ENCODE results near the gene MAPK8IP2.
"Not testable (repeated sequence)": the region's sequence is repeated elsewhere in the genome, so short reads cannot be mapped to it uniquely, and the experiment has no call there.

Gene MAPK8IP2

DNA sequence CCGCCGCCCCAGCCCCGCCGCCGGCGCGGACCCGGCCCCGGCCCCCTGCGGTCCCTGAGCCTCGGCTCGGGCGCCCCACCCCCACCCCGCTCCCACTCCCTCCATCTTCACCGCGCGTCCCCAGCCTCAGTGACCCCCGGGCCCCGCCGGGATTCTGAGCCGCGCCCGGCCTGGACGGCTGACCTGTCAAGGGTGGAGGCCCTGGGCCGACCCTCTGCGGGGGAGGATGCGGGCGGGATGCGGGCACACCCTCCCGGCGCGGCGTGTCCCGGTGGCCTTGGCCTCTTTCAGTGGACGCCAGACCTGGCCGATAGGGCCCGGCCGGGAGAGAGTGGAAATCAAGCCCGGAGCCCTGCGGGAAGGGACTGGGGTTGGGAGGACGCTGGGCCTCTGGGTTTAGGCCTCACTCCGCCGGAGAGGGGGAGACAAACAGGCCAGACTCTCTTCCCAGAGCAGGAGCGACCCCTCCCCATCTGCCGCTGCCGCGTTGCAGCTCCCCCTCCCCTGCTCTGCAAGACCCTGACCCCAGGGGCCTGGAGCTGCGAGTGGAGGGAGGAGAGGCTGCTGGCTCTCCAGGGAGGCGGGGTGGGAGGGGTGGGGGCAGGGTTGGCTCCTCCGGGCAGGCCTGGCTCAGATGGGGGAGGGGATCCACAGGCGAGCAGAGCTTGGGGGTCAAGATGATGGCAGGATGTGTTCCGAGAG, 525 bp downstream of the MAPK8IP2 start:
- no peak for DNase-seq

- DNase-seq: no peak
Measured at GRCh38 chr22:50601669-50602337, 1.2 kb downstream of the MAPK8IP2 start.

DNA sequence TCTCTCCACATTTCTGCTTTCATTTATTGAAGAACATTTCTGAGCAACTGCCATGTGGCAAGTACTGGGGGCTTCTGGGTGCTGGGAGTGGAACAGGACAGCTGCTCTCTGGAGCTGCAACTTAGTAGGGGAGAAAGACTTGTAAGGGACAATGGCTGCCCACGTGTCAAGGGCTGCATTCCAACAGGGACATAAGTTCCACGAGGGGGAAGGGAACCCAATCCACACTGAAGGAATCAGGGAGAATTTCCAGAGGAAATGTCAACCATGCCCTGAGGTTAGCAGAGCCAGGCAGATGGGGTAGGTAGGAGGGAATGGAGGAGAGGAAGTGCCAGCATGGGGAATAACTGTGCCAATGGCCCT, 1.7 kb downstream of the MAPK8IP2 start:
- no peak for DNase-seq

DNA sequence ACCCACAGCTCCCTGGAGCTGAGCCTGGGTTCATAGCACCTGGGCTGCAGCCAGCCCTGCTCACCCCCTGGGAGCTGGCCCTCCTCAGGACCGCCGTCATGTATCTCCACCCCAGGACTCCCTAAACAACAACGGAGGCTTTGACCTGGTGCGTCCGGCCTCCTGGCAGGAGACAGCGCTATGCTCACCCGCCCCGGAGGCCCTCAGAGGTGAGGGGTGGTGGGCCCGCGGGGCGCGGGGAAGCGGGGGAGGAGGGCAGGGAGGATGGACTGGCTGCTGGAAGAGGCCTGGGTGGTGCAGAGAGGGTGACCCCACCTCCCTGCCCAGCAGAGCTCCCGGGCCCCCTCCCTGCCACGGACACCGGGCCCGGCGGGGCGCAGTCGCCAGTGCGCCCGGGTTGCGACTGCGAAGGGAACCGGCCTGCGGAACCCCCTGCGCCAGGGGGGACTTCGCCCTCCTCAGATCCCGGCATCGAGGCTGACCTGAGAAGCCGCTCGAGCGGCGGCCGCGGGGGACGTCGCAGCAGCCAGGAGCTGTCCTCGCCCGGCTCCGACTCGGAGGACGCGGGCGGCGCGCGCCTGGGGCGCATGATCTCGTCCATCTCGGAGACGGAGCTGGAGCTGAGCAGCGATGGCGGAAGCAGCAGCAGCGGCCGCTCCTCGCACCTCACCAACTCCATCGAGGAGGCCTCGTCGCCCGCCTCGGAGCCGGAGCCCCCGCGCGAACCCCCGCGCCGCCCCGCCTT, 3.1 kb downstream of the MAPK8IP2 start:
- no peak for DNase-seq

DNA sequence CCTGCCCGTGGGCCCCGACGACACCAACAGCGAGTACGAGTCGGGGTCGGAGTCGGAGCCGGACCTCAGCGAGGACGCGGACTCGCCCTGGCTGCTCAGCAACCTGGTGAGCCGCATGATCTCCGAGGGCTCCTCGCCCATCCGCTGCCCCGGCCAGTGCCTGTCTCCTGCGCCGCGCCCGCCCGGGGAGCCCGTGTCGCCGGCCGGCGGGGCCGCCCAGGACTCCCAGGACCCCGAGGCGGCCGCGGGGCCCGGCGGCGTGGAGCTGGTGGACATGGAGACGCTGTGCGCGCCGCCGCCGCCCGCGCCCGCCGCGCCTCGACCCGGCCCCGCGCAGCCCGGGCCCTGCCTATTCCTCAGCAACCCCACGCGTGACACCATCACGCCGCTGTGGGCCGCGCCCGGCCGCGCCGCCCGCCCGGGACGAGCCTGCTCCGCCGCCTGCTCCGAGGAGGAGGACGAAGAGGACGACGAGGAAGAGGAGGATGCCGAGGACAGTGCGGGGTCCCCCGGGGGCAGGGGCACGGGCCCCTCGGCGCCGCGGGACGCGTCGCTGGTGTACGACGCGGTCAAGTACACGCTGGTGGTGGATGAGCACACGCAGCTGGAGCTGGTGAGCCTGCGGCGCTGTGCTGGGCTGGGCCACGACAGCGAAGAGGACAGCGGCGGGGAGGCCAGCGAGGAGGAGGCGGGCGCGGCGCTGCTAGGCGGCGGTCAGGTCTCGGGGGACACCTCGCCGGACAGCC, 3.8 kb downstream of the MAPK8IP2 start:
- DNase-seq: no peak

- no peak for DNase-seq
Measured at GRCh38 chr22:50605002-50605612, 4.5 kb downstream of the MAPK8IP2 start.

DNA sequence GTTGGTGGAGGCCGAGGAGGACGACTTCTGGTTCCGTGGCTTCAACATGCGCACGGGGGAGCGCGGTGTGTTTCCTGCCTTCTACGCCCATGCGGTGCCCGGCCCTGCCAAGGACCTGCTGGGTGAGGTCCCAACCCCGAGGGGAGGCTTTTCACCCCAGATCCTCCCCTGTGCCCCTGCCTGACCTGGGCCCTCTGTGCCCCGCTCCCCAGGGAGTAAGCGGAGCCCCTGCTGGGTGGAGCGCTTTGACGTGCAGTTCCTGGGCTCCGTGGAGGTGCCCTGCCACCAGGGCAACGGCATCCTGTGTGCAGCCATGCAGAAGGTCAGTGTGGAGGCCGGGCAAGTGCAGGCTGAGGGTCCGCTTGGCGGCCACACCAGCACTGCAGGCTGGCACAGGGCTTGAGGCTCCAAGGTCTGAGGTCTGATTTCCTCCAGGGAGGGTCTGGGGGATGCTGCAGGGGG, 5.1 kb downstream of the MAPK8IP2 start:
- no peak for DNase-seq

GRCh38 chr22:50606165-50606945, 5.8 kb downstream of the MAPK8IP2 start:
- no peak for DNase-seq

- no peak for DNase-seq
Measured at GRCh38 chr22:50606946-50607658, 6.5 kb downstream of the MAPK8IP2 start.

DNA sequence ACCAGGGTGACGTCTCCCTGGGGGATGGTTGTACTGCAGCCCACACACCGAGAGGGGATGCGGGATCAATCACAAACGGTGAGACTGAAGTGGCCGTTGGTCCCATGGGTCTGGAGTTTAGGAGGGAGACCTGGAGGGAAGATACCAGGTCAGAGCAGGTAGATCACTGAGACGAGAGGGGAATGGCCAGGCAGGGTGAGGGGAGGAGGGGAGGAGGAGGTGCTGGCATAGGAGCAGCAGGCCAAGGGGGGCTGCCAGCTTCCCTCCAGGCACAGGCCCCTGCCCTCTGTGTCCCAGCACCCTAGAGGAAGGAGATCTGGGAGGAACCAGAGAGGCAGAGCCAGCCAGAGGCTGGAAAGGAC, 7.0 kb downstream of the MAPK8IP2 start:
- DNase-seq: no peak

- DNase-seq: not testable (repeated sequence)
Measured at GRCh38 chr22:50608058-50608840, 7.7 kb downstream of the MAPK8IP2 start.

GRCh38 chr22:50608996-50609395, 8.4 kb downstream of the MAPK8IP2 start:
- no peak for DNase-seq

DNA sequence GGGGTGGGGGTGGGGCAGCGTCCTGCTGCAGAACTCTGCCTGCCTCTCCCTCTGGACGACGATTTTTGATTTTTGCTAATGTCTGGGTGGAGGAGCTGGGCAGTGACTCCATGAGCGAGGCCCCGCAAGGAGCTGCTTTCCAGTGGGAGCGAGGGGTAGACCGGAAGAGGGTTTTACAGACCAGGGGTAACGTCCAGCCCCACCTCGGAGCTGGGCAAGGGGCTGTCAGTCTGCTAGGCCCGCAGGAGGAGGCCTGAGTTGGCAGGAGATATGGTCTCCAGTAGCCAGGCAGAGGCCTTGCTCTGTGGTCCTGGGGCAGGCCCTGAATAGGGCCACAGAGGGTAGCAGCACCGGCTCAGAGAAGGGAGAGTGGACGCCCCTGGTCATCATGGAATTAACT, 9.0 kb downstream of the MAPK8IP2 start:
- DNase-seq: no peak

DNA sequence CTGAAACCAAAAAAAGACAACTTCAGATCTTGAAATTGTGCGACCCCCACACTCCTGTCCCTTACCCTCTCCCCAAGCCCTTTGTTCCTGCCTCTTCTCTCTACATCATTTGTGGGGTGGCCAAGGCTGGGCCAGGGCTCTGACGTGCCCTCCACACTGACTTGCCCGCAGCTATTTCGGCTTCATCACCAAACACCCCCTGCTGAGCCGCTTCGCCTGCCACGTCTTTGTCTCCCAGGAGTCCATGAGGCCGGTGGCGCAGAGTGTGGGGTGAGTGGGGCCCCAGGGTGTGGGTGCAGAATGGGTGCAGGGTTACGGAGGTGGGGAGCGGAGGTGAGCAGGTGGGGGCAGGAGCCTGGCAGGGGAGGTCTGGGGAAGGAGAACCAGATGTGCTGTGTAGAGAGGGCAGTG, 9.5 kb downstream of the MAPK8IP2 start:
- DNase-seq: no peak

- DNase-seq: no peak
Measured at GRCh38 chr22:50610581-50610980, 10.0 kb downstream of the MAPK8IP2 start.

- no peak for DNase-seq
Measured at GRCh38 chr22:50611341-50612060, 10.9 kb downstream of the MAPK8IP2 start.

DNA sequence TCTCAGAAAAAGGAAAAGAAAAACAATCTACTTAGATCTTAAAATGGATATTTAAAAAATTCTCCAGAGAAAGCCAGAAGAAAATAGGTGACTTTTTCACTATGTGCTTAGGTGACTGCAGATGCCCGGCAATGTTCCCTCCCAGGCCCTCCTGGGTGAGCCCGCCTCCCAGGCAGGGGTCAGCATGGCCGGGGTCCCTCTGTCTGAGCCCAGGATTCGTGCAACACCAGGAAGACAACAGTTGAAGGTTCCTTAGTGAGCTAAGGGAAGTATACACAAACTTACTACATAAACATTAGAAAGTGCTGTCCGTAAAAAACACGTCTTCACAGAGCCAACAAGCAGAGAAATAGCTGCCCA, 11.6 kb downstream of the MAPK8IP2 start:
- no peak for DNase-seq

DNA sequence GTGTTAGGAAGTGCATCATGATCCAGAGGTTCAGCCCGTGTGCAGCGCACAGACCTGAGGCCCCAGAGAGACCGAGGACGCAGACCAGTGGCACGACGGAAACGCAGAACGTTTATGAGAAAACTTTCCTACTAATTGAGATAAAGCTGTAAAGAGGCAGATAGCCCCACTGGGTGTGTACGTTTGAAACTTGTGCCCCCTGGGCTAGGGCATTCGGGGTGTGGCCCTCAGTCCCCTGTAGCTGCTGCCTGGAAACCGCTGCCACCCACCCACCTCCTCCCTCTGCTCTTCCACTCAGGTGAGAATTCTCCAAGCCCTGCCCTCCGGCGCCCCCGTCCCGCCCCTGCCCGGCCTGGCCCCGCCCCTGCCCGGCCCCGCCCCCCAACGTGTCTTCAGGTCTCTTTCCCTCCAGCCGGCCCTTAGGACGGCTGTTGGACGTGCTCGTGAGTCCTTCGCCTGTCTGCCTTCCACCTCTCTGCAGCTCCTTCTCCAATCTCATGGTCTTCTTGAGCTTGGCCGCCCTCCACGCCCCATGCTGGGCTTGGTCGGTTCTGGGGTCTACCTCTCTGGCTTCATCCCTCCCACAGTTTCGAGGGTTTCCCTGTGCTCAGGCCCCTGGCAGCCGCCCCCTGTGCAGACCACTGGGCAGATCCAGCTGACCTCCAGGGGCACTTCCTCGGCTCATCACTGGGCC, 12.1 kb downstream of the MAPK8IP2 start:
- DNase-seq: no peak

DNA sequence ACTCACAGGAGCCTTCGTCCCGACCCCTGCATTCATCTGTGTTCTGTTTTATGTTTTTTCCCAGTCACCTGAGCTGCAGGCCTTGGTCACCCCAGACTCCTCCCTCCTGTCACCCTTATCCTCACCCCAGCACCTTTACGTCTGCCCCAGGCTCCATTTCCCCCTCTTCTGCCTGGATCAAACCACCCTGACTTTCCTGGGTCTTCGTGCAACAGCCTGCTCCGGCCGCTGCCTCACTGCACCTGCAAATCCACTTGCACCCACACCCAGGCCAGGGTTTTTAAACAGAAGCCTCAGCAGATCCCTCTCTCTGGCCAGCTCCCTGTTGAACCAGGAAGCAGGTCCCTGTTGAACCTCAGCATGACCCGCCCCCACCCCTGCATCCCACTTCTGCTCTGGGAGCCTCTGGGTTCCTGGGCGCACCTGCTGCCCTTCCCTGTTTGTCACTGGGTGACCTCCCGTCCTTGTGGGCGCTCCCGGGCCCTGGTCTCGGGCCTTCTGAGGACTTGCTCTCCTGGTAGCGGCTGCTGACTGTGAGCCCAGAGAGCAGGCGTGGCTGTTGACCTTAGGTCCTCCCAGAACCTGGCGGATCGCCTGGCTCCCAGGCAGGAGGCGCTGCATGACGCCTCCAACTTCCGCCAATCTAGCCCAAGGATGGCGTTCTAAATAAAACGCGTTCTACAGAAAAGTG, 12.8 kb downstream of the MAPK8IP2 start:
- DNase-seq: no peak
